Nephron progenitor cell (in vitro differentiated cells): ENCODE data around the gene RIN2.
"Not testable (repeated sequence)": the region's sequence is repeated elsewhere in the genome, so short reads cannot be mapped to it uniquely, and the experiment has no call there.

Experiments used
- DNase-seq: peaks from one replicate; pipeline ENCODE4 v3.0.0; 2021
- H3K27ac Mint-ChIP-seq: 2 replicates; pipeline ENCODE4 v1.8.0; 2021; ENCODE audit warnings: mild to moderate bottlenecking, moderate library complexity, mixed read lengths
- H3K27me3 Mint-ChIP-seq: 2 replicates; pipeline ENCODE4 v1.8.0; 2021; ENCODE audit warnings: mild to moderate bottlenecking, low read depth, mixed read lengths; ENCODE audit not compliant: poor library complexity
- H3K36me3 Mint-ChIP-seq: 2 replicates; pipeline ENCODE4 v1.8.0; 2021; ENCODE audit warnings: low read depth, mixed read lengths
- H3K4me1 Mint-ChIP-seq: 2 replicates; pipeline ENCODE4 v1.8.0; 2021; ENCODE audit warnings: mixed read lengths
- H3K4me3 Mint-ChIP-seq: 2 replicates; pipeline ENCODE4 v1.8.0; 2021; ENCODE audit warnings: mild to moderate bottlenecking, moderate library complexity, mixed read lengths
- H3K9me3 Mint-ChIP-seq: 2 replicates; pipeline ENCODE4 v1.8.0; 2021; ENCODE audit warnings: mild to moderate bottlenecking, moderate library complexity, mixed read lengths
- TF ChIP-seq, protein P1 (sequence below): fragments of 200-600 bp; sonication (generic); IDR thresholded peaks from 2 replicates; pipeline ENCODE4 v1.5.0; 2021; ENCODE audit warnings: antibody characterized with exemption

RIN2 gene

DNA sequence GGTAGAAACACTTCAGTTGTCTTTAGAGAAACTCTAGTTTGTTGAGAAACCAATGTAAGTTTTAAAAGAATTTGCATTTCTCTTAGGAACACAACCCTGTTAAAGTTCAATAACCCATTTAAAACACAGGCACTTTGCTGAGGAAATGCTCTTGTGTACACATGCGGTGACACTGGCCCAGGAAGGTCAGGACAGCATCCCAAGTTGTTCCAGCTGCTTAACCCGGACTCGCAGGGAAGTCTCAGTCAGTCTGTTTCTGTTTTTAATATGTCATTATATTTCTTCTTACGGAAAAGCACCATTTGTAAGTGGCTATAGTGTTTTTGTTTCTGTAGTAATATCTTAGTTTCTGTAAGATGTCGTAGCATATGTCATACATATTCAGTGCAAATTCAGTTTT lies 36.9 kb downstream of the RIN2 start:
- no peak for DNase-seq
- peaks cover 3% of the 10 kb centered on the region for H3K9me3 Mint-ChIP-seq
- H3K4me1 Mint-ChIP-seq, result peaks cover 20% of the 10 kb centered on the region
- TF ChIP-seq, protein P1, sequence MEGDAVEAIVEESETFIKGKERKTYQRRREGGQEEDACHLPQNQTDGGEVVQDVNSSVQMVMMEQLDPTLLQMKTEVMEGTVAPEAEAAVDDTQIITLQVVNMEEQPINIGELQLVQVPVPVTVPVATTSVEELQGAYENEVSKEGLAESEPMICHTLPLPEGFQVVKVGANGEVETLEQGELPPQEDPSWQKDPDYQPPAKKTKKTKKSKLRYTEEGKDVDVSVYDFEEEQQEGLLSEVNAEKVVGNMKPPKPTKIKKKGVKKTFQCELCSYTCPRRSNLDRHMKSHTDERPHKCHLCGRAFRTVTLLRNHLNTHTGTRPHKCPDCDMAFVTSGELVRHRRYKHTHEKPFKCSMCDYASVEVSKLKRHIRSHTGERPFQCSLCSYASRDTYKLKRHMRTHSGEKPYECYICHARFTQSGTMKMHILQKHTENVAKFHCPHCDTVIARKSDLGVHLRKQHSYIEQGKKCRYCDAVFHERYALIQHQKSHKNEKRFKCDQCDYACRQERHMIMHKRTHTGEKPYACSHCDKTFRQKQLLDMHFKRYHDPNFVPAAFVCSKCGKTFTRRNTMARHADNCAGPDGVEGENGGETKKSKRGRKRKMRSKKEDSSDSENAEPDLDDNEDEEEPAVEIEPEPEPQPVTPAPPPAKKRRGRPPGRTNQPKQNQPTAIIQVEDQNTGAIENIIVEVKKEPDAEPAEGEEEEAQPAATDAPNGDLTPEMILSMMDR, result no peak
- no peak overlapping the region for H3K4me3 Mint-ChIP-seq
- no peak overlapping the region for H3K27ac Mint-ChIP-seq
- H3K27me3 Mint-ChIP-seq, result no peaks in the 10 kb centered on the region
- peaks cover 37% of the 10 kb centered on the region for H3K36me3 Mint-ChIP-seq

DNA sequence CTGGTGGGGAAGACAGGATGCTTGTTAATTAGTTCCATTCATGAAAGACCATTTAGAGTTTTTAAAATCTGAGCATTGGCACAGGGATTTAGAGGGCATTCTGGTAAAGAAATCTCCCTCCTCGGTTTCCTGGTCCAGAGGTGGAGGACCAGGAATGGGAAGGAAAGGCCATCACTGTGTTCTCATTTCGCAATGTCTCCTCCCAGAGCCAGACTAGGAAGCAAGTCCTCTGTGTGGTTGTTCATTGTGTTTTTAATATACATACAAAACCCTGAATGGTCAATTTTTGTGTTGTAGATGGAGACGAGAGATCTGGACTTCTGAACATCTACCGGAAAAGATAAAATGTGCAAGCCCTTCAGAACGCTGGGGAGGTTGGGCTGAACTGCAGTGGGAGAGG lies 41.3 kb downstream of the RIN2 start:
- H3K27me3 Mint-ChIP-seq, result no peaks in the 10 kb centered on the region
- no peak overlapping the region for H3K4me3 Mint-ChIP-seq
- TF ChIP-seq, protein P1, result no peak

DNA sequence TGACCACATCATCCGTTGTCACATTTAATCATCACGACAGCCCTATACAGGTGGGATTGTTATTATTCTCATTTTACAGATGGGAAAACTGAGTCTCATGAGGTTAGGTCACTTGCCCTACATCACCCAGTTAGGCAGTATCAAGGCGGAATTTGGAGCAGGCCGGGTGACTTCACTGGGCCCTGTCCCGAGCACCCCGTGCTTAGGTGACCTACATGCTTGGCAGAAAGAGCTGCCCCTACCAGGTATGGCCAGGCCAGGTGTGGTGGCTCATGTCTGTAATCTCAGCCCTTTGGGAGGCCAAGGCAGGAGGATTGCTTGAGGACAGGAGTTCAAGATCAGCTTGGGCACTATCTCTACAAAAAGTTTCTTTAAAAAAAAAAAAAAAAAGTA lies 44.0 kb downstream of the RIN2 start:
- peaks cover 90% of the 10 kb centered on the region for H3K36me3 Mint-ChIP-seq
- H3K27me3 Mint-ChIP-seq, result no peaks in the 10 kb centered on the region
- no peaks in the 10 kb centered on the region for H3K4me1 Mint-ChIP-seq
- no peak for DNase-seq
- H3K4me3 Mint-ChIP-seq, result no peak overlapping the region
- peaks cover 32% of the 10 kb centered on the region for H3K9me3 Mint-ChIP-seq
- TF ChIP-seq, protein P1, result no peak
- no peak overlapping the region for H3K27ac Mint-ChIP-seq

More for the DNA sequence above, 41.3 kb downstream of the RIN2 start:
- Mint-ChIP-seq H3K9me3 (peaks cover 18% of the 10 kb centered on the region), H3K4me1 (peaks cover 13% of the 10 kb centered on the region), H3K36me3 (peaks cover 65% of the 10 kb centered on the region), H3K27ac (no peak overlapping the region)
- no peak for DNase-seq

DNA sequence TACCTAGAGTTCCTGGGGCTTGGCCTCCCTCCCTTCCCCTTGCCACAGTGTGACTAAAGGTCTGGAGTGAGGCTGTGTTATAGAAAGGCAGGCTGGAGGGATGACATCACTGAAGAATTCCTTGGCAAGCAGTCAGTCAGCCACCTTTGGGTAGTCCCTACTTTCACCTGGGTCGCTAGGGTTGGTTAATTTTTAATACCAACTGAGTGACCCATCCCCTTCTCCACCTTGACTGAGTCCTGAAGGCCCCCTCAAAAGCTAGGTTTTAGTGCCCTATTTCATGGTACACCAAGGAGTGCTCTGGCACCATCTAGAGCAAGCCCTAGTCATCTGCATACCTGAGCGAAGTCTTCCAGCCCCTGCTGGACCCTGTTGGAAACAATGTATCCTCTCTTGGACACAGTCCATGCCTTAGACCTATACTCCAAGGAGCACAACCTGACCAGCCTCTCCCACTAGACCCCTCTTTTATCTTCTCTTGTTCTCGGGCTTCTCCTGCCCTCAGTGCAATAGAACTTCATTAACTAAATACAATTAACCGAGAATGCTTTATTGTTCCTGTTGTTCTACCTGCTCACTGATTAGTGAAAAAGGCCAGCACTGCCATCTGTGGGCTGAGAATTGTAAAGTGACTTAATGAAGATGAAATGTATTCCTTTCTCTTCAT lies 44.6 kb downstream of the RIN2 start:
- Mint-ChIP-seq H3K36me3 (peaks cover 86% of the 10 kb centered on the region), H3K4me3 (no peak overlapping the region)
- TF ChIP-seq, protein P1, result no peak

DNA sequence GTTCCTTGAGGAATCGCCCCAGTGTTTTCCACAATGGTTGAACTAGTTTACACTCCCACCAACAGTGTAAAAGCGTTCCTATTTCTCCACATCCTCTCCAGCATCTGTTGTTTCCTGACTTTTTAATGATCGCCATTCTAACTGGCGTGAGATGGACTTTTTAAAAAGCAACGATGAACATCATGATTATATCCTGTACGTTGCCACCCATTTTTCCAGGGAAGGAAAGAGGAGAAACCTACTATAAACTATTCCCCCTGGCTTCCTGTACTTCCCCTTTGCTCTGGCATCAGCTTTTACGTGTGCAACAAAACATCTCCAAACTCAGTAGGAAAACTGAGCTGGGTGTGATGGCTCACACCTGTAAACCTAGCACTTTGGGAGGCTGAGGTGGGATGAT lies 48.2 kb downstream of the RIN2 start:
- not testable (repeated sequence) for H3K4me1 Mint-ChIP-seq, H3K4me3 Mint-ChIP-seq, H3K27me3 Mint-ChIP-seq, H3K27ac Mint-ChIP-seq, DNase-seq
- peaks cover 32% of the 10 kb centered on the region for H3K9me3 Mint-ChIP-seq
- peaks cover 81% of the 10 kb centered on the region for H3K36me3 Mint-ChIP-seq

More for the DNA sequence above, 44.6 kb downstream of the RIN2 start:
- Mint-ChIP-seq H3K27ac (no peak overlapping the region), H3K4me1 (no peaks in the 10 kb centered on the region), H3K27me3 (no peaks in the 10 kb centered on the region), H3K9me3 (peaks cover 32% of the 10 kb centered on the region)
- DNase-seq, result no peak

DNA sequence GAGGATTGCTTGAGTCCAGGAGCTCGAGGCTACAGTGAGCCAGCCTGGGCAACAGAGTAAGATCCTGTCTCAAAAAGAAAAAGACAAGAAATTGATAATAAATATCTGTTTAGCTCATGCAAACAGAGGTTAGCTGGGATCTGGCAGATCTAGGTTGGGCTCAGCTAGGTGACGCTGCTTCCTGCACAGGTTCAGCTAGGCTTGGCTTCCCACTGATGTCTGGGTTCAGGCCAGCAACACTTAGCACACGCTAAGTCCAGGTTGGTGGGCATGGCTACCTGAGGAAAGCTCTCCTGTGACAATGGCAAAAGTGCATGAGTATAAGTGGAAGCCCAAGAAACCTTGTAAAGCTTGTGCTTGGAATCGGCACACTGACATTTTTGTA lies 48.7 kb downstream of the RIN2 start:
- peaks cover 32% of the 10 kb centered on the region for H3K9me3 Mint-ChIP-seq
- H3K4me1 Mint-ChIP-seq, result peaks cover 7% of the 10 kb centered on the region
- H3K4me3 Mint-ChIP-seq, result no peak overlapping the region
- H3K27me3 Mint-ChIP-seq, result peaks cover 2% of the 10 kb centered on the region
- no peak for DNase-seq
- H3K36me3 Mint-ChIP-seq, result peaks cover 81% of the 10 kb centered on the region
- H3K27ac Mint-ChIP-seq, result no peak overlapping the region
- TF ChIP-seq, protein P1, result no peak
